GM12878 (cell line): ENCODE data around the gene AKR1A1. TPM values are rescaled to one million over a fixed set of nuclear protein-coding genes. Genes with fewer than 3 reads are reported as not detected.

Experiments used
- ATAC-seq: fragments of 200-7000 bp; cut with Tn5 transposase; 3 replicates; pipeline ENCODE4 v1.9.1; 2020; ENCODE audit warnings: mild to moderate bottlenecking, moderate library complexity
- BruUV-seq: library from RNA; stranded (reverse); fragments of 400-500 nt; replicated peaks from 2 replicates; lab custom pipeline; 2021; lab: Mats Ljungman, UMichigan
- CTCF ChIA-PET: fragments of 300-600 bp; sonication (Branson Sonifier 250); formaldehyde crosslinking; extraction: SDS; loops from one replicate; lab custom pipeline; 2021; ENCODE audit warnings: inconsistent platforms; lab: Yijun Ruan, JAX
- POLR2A ChIA-PET: fragments of 350-600 bp; formaldehyde crosslinking; extraction: SDS; loops from one replicate; lab custom pipeline; 2021; ENCODE audit warnings: inconsistent platforms; lab: Charles Lee
- RAD21 ChIA-PET: fragments of 300-600 bp; sonication (Branson Sonifier 250); formaldehyde crosslinking; loops from one replicate; lab custom pipeline; 2023; ENCODE audit warnings: antibody characterized with exemption; ENCODE audit not compliant: unreplicated experiment; lab: Charles Lee
- SMC1A ChIA-PET: fragments of 300-600 bp; sonication (Branson Sonifier 250); formaldehyde crosslinking; loops from one replicate; lab custom pipeline; 2023; ENCODE audit not compliant: unreplicated experiment, uncharacterized antibody; lab: Charles Lee
- DNase-seq: peaks from one replicate; pipeline ENCODE4 v3.0.0-alpha.2; 2011; ENCODE audit warnings: low read depth, low spot score
- FAIRE-seq: peaks from 3 replicates; lab custom pipeline; 2011; peaks lifted over from hg19 to GRCh38; lab: Jason Lieb, UNC
- H2AFZ ChIP-seq: 2 replicates; pipeline ENCODE4 v1.6.0; 2011; ENCODE audit warnings: low read depth, low read length, control low read depth; ENCODE audit not compliant: control insufficient read depth
- H3K27ac ChIP-seq: 2 replicates; pipeline ENCODE4 v1.5.1; 2011; ENCODE audit warnings: control low read depth; ENCODE audit not compliant: control insufficient read depth, insufficient read depth
- H3K27me3 ChIP-seq, 2 experiments: replicated peaks in 1 of 2; 2 replicates each; pipeline versions ENCODE4 v1.6.0 to v1.6.1; 2011; ENCODE audit warnings: low read length in 1 of 2; ENCODE audit not compliant: control insufficient read depth in 2 of 2, insufficient read depth in 2 of 2
- H3K36me3 ChIP-seq, 2 experiments: 2 replicates each; pipeline ENCODE4 v1.5.1; 2011; ENCODE audit warnings: low read length in 1 of 2; ENCODE audit not compliant: control insufficient read depth in 2 of 2, insufficient read depth in 2 of 2
- H3K4me1 ChIP-seq: 2 replicates; pipeline ENCODE4 v1.6.1; 2011; ENCODE audit warnings: mild to moderate bottlenecking, low read length, moderate library complexity, mixed read lengths; ENCODE audit not compliant: control insufficient read depth, insufficient read depth
- H3K4me2 ChIP-seq: 2 replicates; pipeline ENCODE4 v1.6.0; 2011; ENCODE audit warnings: control low read depth; ENCODE audit not compliant: control insufficient read depth, insufficient read depth
- H3K4me3 ChIP-seq: fragments of 200-600 bp; sonication (generic); 2 replicates; pipeline ENCODE4 v1.5.1; 2016
- H3K79me2 ChIP-seq: 2 replicates; pipeline ENCODE4 v1.6.0; 2011; ENCODE audit warnings: low read length; ENCODE audit not compliant: control insufficient read depth, insufficient read depth
- H3K9ac ChIP-seq: 2 replicates; pipeline ENCODE4 v1.8.0; 2011; ENCODE audit warnings: low read length, control low read depth, mixed read lengths; ENCODE audit not compliant: control insufficient read depth, insufficient read depth
- H3K9me3 ChIP-seq: replicated peaks from 3 replicates; pipeline ENCODE4 v1.5.1; 2011; ENCODE audit warnings: mild to moderate bottlenecking, low read length; ENCODE audit not compliant: control insufficient read depth, insufficient read depth
- H4K20me1 ChIP-seq: 2 replicates; pipeline ENCODE4 v1.6.0; 2011; ENCODE audit not compliant: control insufficient read depth, insufficient read depth
- ASH2L ChIP-seq: fragments of 300-600, 200-600 bp; sonication (generic); IDR thresholded peaks from 2 replicates; pipeline ENCODE4 v1.6.1; 2017; ENCODE audit warnings: low read depth, mild to moderate bottlenecking, borderline replicate concordance
- ATF2 ChIP-seq: IDR thresholded peaks from 2 replicates; pipeline ENCODE4 v1.6.1; 2012; ENCODE audit warnings: low read length, inconsistent platforms
- BHLHE40 ChIP-seq, 2 experiments: fragments of 450-650 bp in 1 of 2; IDR thresholded peaks; 2 replicates each; pipeline ENCODE4 v1.6.1; 2011 to 2017; ENCODE audit warnings: low read depth in 2 of 2, borderline replicate concordance in 1 of 2, improper control_type of control experiment in 1 of 2, low read length in 1 of 2, mild to moderate bottlenecking in 1 of 2
- CBFB ChIP-seq: IDR thresholded peaks from 2 replicates; pipeline ENCODE4 v1.6.1; 2016; ENCODE audit warnings: antibody characterized with exemption, low read depth
- DPF2 ChIP-seq: fragments of 450-650 bp; IDR thresholded peaks from 2 replicates; pipeline ENCODE4 v1.6.1; 2017; ENCODE audit warnings: mild to moderate bottlenecking
- HDAC6 ChIP-seq: fragments of 200-600 bp; sonication (generic); IDR thresholded peaks from one replicate; pipeline ENCODE4 v1.8.0; 2017; ENCODE audit warnings: antibody characterized with exemption; ENCODE audit not compliant: unreplicated experiment
- IKZF1 ChIP-seq: fragments of 450-650 bp; conservative IDR thresholded peaks from 2 replicates; pipeline ENCODE4 v1.6.1; 2017; ENCODE audit warnings: antibody characterized with exemption, mild to moderate bottlenecking
- IKZF2 ChIP-seq, 2 experiments: fragments of 450-650 bp; IDR thresholded peaks; 2 replicates each; pipeline ENCODE4 v1.6.1; 2017; ENCODE audit warnings: mild to moderate bottlenecking in 2 of 2, moderate library complexity in 2 of 2
- JUND ChIP-seq: IDR thresholded peaks from 2 replicates; pipeline ENCODE4 v1.6.1; 2012; ENCODE audit warnings: low read depth, mild to moderate bottlenecking, low read length, improper control_type of control experiment, moderate library complexity
- KAT2A ChIP-seq: conservative IDR thresholded peaks from 2 replicates; pipeline ENCODE4 v1.6.1; 2011; ENCODE audit warnings: low read depth, low read length; ENCODE audit not compliant: control insufficient read depth
- MEF2A ChIP-seq: IDR thresholded peaks from 2 replicates; pipeline ENCODE4 v1.6.1; 2011; ENCODE audit warnings: low read depth, mild to moderate bottlenecking, low read length, moderate library complexity; ENCODE audit not compliant: insufficient read depth
- MXI1 ChIP-seq: fragments of 150-350 bp; IDR thresholded peaks from 2 replicates; pipeline ENCODE4 v1.6.1; 2011; ENCODE audit warnings: low read depth, mild to moderate bottlenecking, inconsistent platforms, low read length, improper control_type of control experiment
- NBN ChIP-seq: fragments of 450-650 bp; IDR thresholded peaks from 2 replicates; pipeline ENCODE4 v1.6.1; 2016
- SUPT20H ChIP-seq: IDR thresholded peaks from 2 replicates; pipeline ENCODE4 v1.6.1; 2011; ENCODE audit warnings: low read depth, mild to moderate bottlenecking, low read length, moderate library complexity, borderline replicate concordance; ENCODE audit not compliant: control insufficient read depth
- TCF3 ChIP-seq: IDR thresholded peaks from 2 replicates; pipeline ENCODE4 v1.6.1; 2012; ENCODE audit warnings: low read depth, mild to moderate bottlenecking, low read length, borderline replicate concordance; ENCODE audit not compliant: insufficient read depth
- TCF7 ChIP-seq: IDR thresholded peaks from 2 replicates; pipeline ENCODE4 v1.6.1; 2014; ENCODE audit warnings: antibody characterized with exemption, borderline replicate concordance
- WRNIP1 ChIP-seq: IDR thresholded peaks from 2 replicates; pipeline ENCODE4 v1.6.1; 2011; ENCODE audit warnings: low read depth, low read length, improper control_type of control experiment, borderline replicate concordance
- WGBS: methylation state at CpG from one replicate; pipeline ENCODE4 v1.1.6; 2016; ENCODE audit warnings: low lambda C conversion rate; ENCODE audit not compliant: insufficient replicate concordance, insufficient coverage; ENCODE audit errors: missing lambda C conversion rate; 5-methylcytosine and 5-hydroxymethylcytosine counted together
- in situ Hi-C: fragments of 300-500 bp; cut with MboI; formaldehyde crosslinking; loops from 9 replicates; pipeline ENCODE4 v1.14.3; 2018; ENCODE audit warnings: mixed read lengths
- intact Hi-C: fragments of 100-400 bp; cut with micrococcal nuclease; formaldehyde crosslinking; loops from one replicate; pipeline ENCODE4 v1.14.2; 2022; ENCODE audit not compliant: unreplicated experiment
- polyA plus RNA-seq, 11 experiments: library from polyadenylated mRNA; depleted of rRNA in 4 of 11; unstranded in 6 of 11; stranded (reverse) in 5 of 11; fragments of >200 nt; fragmentation: Nextera tagmentation in 4 of 11; fragmentation: Illumina TruSeq in 1 of 11; extraction: Ambion mirVana in 4 of 11; extraction: Trizol in 1 of 11; gene quantifications; 1 replicate in 1 of 11; 2 replicates in 10 of 11; pipeline versions ENCODE4 v1.2.1 to v1.2.3, GENCODE V29; 2011 to 2016; ENCODE audit warnings: inconsistent platforms in 2 of 11, missing spikeins in 2 of 11, low read depth in 1 of 11
- total RNA-seq, 4 experiments: library from RNA; depleted of rRNA in 3 of 4; stranded (reverse); fragments of >200 nt in 3 of 4; fragmentation: Illumina TruSeq in 1 of 4; extraction: Trizol in 1 of 4; gene quantifications; 2 replicates each; pipeline versions ENCODE4 v1.2.1 to v1.2.3, GENCODE V29; 2013 to 2021
- TF ChIP-seq, protein P1 (sequence below): IDR thresholded peaks from 2 replicates; pipeline ENCODE4 v1.6.1; 2012; ENCODE audit warnings: mild to moderate bottlenecking, low read depth, low read length

The AKR1A1 gene
- total and polyA plus RNA-seq, 10 of the 15 experiments (the other 5 are each of a cell fraction or from before 2014, with no cell fraction given) = 187 to 335 (median 241) TPM

GRCh38 chr1:45543581-45544417, 6.8 kb upstream of the AKR1A1 start:
- peak; percentile 79 for ATAC-seq
- no peaks in the 10 kb centered on the region for H3K27me3 ChIP-seq
- H3K9me3 ChIP-seq = no peaks in the 10 kb centered on the region
- H3K4me3 ChIP-seq = peak overlapping the region; percentile 25; the same call in 1 of the 2 replicates
- in situ Hi-C loops (no loop called here), intact Hi-C loops (loop anchor here (2.0 kb wide), 1 partner anchor 21 kb away; no protein-coding TSS in a partner anchor)
- ChIA-PET SMC1A (interaction anchor here (0.8 to 8.6 kb wide), 17 partner anchors 9 to 240 kb away, joined by 3 to 80 read pairs (median 5); partner anchors contain the start of genes NASP, PRDX1 and TMEM69), RAD21 (interaction anchor here (0.8 to 5.0 kb wide), 7 partner anchors 23 to 493 kb away, joined by 3 to 40 read pairs (median 4); partner anchors contain the start of genes CCDC163, MMACHC, PRDX1 and TESK2), CTCF (interaction anchor here (0.9 to 3.2 kb wide), 9 partner anchors 10 to 31 kb away, joined by 3 to 14 read pairs (median 7); partner anchors contain the start of gene PRDX1), POLR2A (interaction anchor here (0.5 to 7.6 kb wide), 14 partner anchors 7 to 705 kb away, joined by 3 to 118 read pairs (median 6); partner anchors contain the start of genes AKR1A1, CCDC163, MMACHC and PRDX1)
- H4K20me1 ChIP-seq = no peaks in the 10 kb centered on the region
- BruUV-seq = no TSS peak
- H3K9ac ChIP-seq = peak overlapping the region; percentile 53
- H3K36me3 ChIP-seq = no peaks in the 10 kb centered on the region
- peak; percentile 76 for DNase-seq
- peak overlapping the region; percentile 78 for H3K27ac ChIP-seq
- H2AFZ ChIP-seq = peak overlapping the region; percentile 41
- FAIRE-seq = peak; percentile 61
- WGBS = 0% methylated on average over 8 of the region's 8 CpGs
- H3K79me2 ChIP-seq = no peaks in the 10 kb centered on the region
- peaks cover 30% of the 10 kb centered on the region for H3K4me1 ChIP-seq
- peak overlapping the region; percentile 96 for H3K4me2 ChIP-seq
- peak; percentile 46; the same call in 1 of the 2 replicates for TF ChIP-seq ATF2
- TF ChIP-seq TCF3 = peak; percentile 66; the same call in 1 of the 2 replicates
- peak; percentile 86 for TF ChIP-seq MXI1
- no peak for TF ChIP-seq ASH2L
- TF ChIP-seq WRNIP1 = no peak
- TF ChIP-seq JUND = no peak
- peak; percentile 38; the same call in 1 of the 2 replicates for TF ChIP-seq MEF2A
- TF ChIP-seq BHLHE40 (IDR thresholded peaks at IDR 0.05; ENCODE audit: borderline replicate concordance in 1 of 2, low read depth in 2 of 2, low read length in 1 of 2) = peak; percentile 50 to 70
- TF ChIP-seq, protein P1, sequence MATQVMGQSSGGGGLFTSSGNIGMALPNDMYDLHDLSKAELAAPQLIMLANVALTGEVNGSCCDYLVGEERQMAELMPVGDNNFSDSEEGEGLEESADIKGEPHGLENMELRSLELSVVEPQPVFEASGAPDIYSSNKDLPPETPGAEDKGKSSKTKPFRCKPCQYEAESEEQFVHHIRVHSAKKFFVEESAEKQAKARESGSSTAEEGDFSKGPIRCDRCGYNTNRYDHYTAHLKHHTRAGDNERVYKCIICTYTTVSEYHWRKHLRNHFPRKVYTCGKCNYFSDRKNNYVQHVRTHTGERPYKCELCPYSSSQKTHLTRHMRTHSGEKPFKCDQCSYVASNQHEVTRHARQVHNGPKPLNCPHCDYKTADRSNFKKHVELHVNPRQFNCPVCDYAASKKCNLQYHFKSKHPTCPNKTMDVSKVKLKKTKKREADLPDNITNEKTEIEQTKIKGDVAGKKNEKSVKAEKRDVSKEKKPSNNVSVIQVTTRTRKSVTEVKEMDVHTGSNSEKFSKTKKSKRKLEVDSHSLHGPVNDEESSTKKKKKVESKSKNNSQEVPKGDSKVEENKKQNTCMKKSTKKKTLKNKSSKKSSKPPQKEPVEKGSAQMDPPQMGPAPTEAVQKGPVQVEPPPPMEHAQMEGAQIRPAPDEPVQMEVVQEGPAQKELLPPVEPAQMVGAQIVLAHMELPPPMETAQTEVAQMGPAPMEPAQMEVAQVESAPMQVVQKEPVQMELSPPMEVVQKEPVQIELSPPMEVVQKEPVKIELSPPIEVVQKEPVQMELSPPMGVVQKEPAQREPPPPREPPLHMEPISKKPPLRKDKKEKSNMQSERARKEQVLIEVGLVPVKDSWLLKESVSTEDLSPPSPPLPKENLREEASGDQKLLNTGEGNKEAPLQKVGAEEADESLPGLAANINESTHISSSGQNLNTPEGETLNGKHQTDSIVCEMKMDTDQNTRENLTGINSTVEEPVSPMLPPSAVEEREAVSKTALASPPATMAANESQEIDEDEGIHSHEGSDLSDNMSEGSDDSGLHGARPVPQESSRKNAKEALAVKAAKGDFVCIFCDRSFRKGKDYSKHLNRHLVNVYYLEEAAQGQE = no peak
- peak; percentile 72; the same call in 1 of the 2 replicates for TF ChIP-seq NBN
- peak; percentile 99 for TF ChIP-seq IKZF2 (IDR thresholded peaks at IDR 0.05)
- TF ChIP-seq HDAC6 = no peak
- TF ChIP-seq SUPT20H = no peak
- peak; percentile 87; the same call in 1 of the 2 replicates for TF ChIP-seq CBFB
- TF ChIP-seq KAT2A = no peak
- TF ChIP-seq IKZF1 = peak; percentile 99
- TF ChIP-seq TCF7 = no peak
- TF ChIP-seq DPF2 = peak; percentile 96
